NCI-H82 treated with DMSO at 0.1 percent for 48 hours (cell line): ENCODE results near the gene VAMP2.

Source experiments
- DNase-seq: peaks from one replicate; lab custom pipeline; 2025; ENCODE audit not compliant: unreplicated experiment; lab: John Stamatoyannopoulos, UW

Gene VAMP2

DNA sequence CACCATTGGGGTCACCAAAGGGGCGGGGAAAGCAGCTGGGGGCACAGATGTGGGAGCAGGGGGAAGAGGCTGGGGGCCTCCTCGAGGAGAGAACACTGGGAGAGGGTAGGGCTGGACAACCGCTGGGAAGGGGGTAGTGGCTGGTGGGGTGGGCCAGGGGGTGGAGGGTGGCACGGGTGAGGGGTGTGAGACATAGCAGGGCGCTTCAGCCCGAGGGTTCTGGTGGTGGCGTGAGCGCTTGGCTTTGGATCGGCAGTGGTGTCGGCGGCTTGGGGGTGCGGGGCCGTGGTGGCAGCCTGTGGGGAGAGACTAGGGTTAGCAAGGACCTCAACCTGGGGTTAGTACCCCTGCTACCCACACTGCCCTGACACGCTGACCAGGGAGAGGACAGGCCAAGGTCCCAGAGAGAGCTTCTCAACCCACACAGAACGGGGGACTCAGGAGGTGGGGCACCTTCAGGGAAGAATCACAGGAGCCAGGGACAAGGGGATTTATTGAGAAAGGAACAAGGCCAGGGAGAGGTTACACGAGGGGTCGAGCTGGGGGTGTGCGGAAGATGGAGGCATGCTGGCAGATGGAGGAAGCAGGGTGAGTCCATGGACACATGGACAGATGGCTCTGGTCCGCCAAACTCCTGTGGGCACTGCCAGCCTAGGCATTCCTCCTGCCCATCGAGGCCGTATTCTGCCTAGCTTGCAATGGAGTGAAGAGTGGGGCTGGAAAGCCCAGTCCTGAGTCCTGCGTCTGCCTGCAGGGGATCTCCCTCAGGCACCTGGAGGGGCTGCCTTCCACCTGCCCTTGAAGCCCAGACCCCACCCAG, 19.0 kb downstream of the VAMP2 start:
- no peak for DNase-seq

DNA sequence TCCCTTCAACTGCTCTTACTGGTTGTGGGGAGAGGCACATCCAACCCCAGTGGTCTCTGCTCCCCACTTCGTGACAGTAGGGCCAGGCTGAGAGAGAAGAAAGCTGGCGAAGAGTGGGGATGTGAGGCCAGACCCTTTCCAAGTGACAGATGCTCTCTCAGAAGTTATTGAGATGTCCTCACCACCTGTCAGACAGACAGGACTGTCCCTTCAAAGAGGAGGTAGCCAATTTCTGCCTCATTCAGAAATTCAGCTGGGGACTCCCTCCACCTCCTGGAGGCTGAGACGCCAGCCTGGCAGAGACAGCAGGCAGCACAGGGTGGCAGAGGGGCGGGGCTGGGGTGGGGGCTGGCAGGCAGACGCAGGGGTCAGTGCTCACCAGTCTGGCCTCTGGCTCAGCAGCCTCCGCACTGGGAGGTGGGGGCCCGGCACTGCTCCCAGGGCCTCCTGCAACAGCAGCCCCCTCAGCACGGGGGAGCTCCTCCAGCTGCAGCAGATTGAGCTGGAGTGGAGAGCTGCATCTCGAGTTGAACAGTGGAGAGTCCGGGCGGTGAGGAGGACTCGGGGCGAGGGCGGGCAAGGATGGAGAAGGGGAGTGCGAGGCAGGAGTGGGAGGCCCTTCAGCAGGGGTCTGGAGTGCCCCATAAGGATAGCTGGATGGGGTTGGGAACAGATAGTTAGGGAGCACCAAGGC, 19.7 kb downstream of the VAMP2 start:
- DNase-seq = no peak

GRCh38 chr17:8142158-8142886, 20.4 kb downstream of the VAMP2 start:
- no peak for DNase-seq

GRCh38 chr17:8141741-8142140, 21.0 kb downstream of the VAMP2 start:
- DNase-seq = no peak

GRCh38 chr17:8141045-8141444, 21.7 kb downstream of the VAMP2 start:
- no peak for DNase-seq

DNA sequence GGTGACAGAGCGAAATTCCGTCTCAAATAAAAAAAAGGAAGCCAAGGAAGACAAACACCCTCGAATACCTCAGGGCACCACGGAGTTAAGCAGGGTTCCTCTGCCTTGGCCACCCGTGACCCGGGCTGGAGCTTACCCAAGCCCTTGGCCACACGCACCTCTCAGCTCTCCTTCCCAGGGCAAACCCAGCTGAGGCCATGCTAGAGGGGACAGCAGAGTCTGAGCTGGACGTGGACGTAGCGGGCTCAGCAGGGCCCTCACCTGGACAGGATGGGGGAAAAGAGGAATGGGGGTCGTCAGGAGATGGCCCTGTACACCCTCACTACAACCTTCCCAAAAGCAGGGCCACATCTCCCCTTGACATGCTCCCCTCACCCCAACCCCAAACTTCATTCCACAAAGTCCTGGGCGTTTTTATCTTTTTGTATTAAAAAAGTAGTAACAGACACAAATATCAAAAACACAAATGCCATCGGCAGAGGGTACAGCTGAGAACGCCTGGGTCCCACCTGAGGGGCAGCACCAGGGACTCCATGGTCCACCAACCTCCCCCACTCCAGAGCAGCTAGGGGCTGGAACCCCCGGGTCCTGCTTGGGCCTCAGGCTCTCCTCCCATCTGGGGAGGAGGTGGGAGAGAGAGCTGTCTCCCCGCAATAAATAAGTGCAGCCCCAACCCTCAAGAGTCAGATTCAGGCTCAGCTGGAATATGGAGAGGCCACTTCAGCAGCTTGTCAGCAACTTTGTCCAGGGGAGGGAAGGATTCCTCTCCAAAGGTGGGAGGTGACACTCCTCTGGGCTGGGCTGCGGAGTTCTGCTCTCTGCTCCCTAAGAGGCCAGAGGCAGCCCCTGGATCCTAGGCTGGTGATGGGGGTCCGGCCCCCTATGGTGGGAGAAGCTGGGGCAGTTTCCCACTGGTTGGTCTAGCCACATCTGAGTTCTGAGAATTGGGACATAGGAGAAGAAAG, 22.4 kb downstream of the VAMP2 start:
- DNase-seq = no peak

DNA sequence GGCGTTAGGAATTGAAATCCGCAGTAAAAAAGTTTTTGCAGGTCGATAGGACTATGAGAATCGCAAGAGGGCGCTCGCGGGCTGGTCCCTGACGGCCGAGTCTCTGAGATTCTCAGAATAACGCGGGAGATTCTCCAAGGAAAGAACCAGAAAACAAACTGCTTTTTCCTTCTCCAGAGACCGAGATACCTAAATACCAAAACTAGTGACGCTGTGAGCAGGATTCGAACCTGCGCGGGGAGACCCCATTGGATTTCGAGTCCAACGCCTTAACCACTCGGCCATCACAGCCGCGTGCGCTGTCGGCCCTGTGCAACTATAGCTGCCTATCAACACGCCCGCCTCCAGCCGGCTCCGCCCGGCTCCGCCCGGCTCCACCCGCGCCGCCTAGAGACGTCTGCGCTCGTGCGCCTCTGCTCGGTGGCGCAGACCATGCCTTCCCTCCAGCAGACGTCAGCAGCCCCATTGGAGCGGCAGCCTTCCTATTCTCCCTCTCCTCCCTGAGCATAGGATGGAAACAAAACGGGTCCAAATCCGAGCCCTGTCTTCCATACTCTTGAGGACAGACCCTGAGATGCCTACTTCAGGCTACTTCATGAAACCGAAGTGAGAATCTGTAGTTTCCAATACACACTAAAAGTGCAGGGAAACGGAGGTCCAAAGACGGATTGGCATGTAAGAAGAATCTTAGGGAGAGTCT, 23.9 kb downstream of the VAMP2 start:
- peak; percentile 99 for DNase-seq

DNA sequence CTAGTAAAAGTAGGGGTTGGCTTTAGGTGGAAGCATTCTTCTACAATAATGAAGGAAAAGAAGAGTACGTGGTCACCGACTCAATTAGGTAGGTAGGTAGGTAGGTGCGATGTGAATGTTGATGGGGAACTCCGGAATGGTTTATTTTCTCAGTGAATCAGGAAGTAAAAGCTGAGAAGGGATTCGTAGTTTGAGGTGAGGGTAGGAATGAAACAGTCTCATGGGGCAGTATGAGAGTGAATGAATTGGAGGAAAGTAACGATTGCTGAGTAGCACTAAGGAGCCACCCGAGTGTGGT, 24.4 kb downstream of the VAMP2 start:
- DNase-seq = no peak

DNA sequence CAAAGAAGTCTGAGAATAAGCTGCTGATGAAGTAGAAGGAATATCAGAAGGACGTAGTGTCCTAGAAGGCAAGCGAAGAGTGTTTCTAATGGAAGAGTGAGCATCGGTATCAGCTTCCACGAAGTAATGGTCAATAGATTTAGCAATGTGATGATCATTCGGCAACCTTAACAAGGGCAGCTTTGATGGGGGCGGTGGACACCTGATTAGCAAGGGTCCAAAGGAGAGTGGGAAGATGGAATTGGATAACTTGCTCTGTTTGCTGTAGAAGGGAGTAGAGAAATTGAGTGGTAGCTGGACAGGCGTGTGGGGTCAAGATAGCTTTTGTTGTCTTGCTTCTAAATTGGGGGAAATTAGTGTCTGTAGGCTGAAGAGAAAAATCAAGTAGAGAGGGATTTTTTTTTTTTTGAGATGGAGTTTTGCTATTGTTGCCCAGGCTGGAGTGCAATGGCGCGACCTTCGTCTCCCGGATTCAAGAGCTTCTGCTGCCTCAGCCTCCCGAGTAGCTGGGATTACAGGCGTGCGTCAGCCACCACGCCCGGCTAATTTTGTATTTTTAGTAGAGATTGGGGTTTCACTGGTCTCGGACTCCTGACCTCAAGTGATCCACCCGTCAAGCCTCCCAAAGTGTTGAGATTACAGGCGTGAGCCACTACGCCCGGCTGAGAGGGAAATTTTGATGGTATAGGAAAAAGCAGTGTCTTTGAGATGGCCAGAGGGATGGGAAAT, 24.9 kb downstream of the VAMP2 start:
- DNase-seq = no peak

DNA sequence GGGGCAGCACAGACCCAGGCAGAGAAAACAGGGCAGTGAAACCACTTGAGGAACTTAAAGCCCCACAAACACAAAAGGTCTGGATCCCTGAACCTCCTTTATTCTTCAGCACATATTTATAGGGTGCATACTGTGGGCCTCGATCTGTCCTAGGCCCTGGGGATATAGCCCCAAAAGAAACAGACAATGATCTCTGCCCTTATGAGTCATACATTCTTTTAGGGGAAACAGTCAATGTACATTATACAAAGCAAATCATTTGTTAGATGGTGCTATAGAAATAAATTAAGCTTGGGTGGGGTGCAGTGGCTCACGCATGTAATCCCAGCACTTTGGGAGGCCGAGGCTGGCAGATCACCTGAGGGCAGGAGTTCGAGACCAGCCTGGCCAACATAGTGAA, 28.8 kb downstream of the VAMP2 start:
- DNase-seq = no peak

- no peak for DNase-seq
Measured at GRCh38 chr17:8133399-8133798, 29.3 kb downstream of the VAMP2 start.

GRCh38 chr17:8131844-8132441, 30.8 kb downstream of the VAMP2 start:
- no peak for DNase-seq

DNA sequence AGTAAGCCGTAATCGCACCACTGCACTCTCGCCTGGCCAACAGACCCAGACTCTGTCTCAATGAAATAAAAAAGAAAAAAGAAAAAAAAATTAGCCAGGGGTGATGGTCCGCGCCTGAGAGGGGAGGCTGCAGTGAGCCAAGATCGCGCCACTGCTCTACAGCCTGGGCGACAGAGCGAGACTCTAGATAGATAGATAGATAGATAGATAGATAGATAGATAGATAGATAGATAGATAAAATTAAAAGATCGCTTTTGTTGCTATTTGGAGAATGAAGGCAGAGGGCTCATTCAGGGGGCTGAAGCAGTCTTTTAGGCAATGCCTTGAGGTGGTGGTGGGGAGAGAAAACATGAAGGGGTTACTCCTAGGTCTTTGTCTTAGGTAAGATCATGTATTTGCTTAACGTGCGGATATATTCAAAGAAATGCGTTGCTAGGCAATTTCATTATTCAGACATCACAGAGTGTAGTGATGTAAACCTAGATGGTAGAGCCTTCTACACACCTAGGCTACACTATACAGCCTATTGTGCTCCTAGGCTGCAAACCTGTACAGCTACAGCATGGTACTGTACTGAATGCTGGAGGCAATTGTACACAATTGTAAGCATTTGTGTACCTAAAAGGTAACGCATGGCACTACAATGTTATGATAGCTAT, 34.5 kb downstream of the VAMP2 start:
- no peak for DNase-seq

DNA sequence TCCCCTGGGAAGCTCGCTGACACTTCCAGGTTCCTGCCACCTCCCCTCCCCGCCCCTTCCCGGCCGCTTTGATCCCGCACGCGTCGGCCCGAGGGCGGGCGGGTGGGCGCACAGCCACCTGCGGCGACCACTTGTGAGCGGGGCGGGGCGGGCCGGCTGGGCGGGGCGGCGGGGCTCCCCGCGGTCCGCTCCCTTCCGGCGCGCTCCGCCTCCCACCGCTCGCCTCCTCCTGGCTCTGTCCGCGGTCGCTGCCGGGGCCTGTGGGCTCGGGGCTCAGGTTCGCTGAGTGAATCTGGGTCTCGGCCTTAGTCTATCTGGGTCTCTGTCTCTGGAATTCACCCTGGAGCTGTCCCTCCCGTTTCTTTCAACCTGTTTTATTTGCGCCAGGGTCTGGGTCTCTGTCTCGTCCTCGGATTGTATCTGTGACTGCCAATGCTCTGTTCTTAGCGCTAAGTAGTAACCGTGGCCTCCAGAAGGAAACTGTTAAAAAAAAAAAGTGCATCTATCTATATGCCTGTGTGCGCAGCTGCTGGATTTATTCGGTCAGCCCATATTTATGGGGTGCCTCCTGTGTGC, 36.2 kb downstream of the VAMP2 start:
- DNase-seq = no peak

- no peak for DNase-seq
Measured at GRCh38 chr17:8125947-8126490, 36.7 kb downstream of the VAMP2 start.

DNA sequence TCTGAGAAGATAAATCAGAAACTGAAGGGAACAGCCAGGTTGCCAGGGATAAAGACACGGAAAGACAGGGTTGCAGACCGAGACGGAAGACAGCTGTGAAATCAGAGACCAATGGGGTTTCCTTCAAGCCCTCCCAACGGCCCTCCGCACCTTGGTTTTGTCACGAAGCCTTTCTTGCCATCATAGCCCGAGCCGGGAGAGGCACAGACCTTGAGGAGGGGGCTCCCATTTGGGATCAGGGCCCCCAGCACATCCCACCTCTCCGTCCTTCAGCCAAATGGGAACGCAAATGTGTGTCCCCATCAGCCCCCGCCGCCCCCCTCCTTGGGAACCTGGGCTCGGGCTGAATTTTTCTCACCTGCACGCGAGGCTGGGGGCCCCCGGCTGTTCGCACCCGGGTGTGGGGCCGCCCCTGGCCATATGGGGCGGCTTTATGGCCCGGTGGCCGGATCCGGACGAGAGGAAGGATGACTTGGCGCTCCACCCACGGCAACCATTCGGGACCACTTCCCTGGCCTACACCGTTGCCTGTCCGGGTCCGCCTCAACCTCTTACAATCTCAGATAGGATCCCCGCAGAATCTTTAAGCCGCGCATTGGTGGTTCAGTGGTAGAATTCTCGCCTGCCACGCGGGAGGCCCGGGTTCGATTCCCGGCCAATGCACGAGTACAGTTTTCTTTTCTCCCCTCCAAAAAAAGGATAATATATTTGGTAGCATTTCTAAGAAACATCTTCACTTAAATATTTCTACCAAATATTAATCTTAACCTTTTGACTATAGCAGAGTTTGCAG, 37.4 kb downstream of the VAMP2 start:
- peak; percentile 79 for DNase-seq
